ENCODE measurements around the gene GINS1. TPM values are rescaled to one million over a fixed set of nuclear protein-coding genes. Genes with fewer than 3 reads are reported as not detected.

Gene GINS1
- total and polyA plus RNA-seq, 4 donors = 0.17 to 11.4 (median 0.48) TPM

DNA sequence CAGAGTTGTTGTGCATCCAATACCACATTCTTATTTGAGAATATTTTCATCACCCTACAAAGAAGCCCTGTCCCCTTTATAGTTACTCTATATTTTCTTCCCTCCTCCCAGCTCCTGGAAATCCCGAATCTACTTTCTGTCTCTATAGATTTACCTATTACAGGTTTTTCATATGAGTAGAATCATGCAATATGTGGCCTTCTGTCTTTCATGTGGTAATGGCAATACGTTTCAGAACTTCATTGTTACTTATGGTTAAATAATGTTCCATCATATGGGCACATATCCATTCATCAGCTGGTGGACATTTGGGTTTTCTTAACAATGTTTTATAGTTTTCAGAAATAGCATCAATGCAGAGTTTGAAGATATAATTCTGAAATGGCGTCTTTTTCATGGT lies 17.1 kb downstream of the GINS1 start:
- H3K4me3 ChIP-seq (ENCODE audit: low read depth in 1 of 3, low read length in 3 of 3) = no peak overlapping the region
- no peaks in the 10 kb centered on the region for H3K36me3 ChIP-seq (ENCODE audit: control insufficient read depth in 4 of 4, insufficient read depth in 3 of 4, low read depth in 1 of 4, low read length in 3 of 4)
- no peaks in the 10 kb centered on the region for H3K9me3 ChIP-seq (ENCODE audit: control insufficient read depth in 4 of 4, low read length in 3 of 4)
- WGBS = 96% methylated on average over 3 of the region's 3 CpGs
- no peaks in the 10 kb centered on the region for H3K4me1 ChIP-seq (ENCODE audit: control insufficient read depth in 4 of 4, insufficient read depth in 4 of 4, low read length in 3 of 4)
- H3K9ac ChIP-seq (ENCODE audit: low read depth in 1 of 2, low read length in 2 of 2) = no peak overlapping the region
- no peaks in the 10 kb centered on the region for H3K27me3 ChIP-seq (ENCODE audit: control insufficient read depth in 4 of 4, insufficient read depth in 4 of 4, low read length in 3 of 4)
- no peak overlapping the region for H3K27ac ChIP-seq (ENCODE audit: low read depth in 1 of 2, low read length in 2 of 2)
- no peak for TF ChIP-seq JUND (IDR thresholded peaks at IDR 0.05)
- no peak for DNase-seq (ENCODE audit: low spot score)

DNA sequence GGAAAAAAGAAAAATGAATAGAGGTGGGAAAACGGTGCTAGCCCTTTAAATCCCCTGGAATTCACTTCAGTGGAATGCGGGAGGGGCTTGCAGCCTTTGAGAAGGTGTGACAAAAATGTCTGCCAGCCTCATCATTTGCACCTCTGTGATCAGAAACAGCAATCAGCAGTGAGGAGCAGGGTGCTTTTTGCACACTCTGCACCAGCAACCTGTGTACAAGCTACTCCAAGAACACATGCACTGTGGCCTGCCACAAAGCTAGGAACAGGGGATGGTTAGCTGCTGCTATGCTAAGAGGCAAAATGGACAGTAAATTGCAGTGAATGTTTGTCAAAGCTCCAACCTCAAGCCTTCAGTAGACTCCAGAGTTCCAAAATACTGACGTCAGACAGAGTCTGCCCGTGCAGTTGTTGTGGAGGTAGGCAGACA lies 29.7 kb downstream of the GINS1 start:
- Histone ChIP-seq H3K36me3 (ENCODE audit: control insufficient read depth in 4 of 4, insufficient read depth in 3 of 4, low read depth in 1 of 4, low read length in 3 of 4) (no peaks in the 10 kb centered on the region), H3K9me3 (ENCODE audit: control insufficient read depth in 4 of 4, low read length in 3 of 4) (no peaks in the 10 kb centered on the region), H3K27ac (ENCODE audit: low read depth in 1 of 2, low read length in 2 of 2) (no peak overlapping the region), H3K27me3 (ENCODE audit: control insufficient read depth in 4 of 4, insufficient read depth in 4 of 4, low read length in 3 of 4) (no peaks in the 10 kb centered on the region), H3K4me3 (ENCODE audit: low read depth in 1 of 3, low read length in 3 of 3) (no peak overlapping the region), H3K4me1 (ENCODE audit: control insufficient read depth in 4 of 4, insufficient read depth in 4 of 4, low read length in 3 of 4) (no peaks in the 10 kb centered on the region), H3K9ac (ENCODE audit: low read depth in 1 of 2, low read length in 2 of 2) (no peak overlapping the region)
- WGBS = 76% methylated on average over 4 of the region's 4 CpGs
- TF ChIP-seq, protein P1, sequence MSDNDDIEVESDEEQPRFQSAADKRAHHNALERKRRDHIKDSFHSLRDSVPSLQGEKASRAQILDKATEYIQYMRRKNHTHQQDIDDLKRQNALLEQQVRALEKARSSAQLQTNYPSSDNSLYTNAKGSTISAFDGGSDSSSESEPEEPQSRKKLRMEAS (IDR thresholded peaks at IDR 0.05) = no peak
- TF ChIP-seq JUND (IDR thresholded peaks at IDR 0.05) (no peak), TAF1 (conservative IDR thresholded peaks at IDR 0.05) (no peak)
- DNase-seq (ENCODE audit: low spot score) = no peak

DNA sequence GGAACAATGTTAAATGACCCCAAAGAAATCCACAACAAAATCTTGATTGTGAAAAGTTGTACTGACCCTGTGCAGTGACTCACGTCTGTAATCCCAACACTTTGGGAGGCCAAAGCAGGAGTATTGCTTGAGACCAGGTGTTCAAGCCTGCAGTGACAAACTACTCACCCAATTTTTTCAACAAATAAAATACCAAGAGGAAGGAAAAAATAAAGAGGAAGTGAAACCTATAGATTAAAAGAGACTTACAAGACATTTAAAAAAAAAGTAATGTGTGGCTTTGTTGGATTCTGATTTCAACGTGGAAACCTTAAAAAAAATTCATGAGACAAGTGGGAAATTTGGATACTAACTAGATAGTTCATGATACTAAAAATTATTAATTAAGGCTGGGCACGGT lies 31.9 kb downstream of the GINS1 start:
- Histone ChIP-seq H3K4me3 (ENCODE audit: low read depth in 1 of 3, low read length in 3 of 3) (no peak overlapping the region), H3K27me3 (ENCODE audit: control insufficient read depth in 4 of 4, insufficient read depth in 4 of 4, low read length in 3 of 4) (no peaks in the 10 kb centered on the region), H3K9ac (ENCODE audit: low read depth in 1 of 2, low read length in 2 of 2) (no peak overlapping the region), H3K9me3 (ENCODE audit: control insufficient read depth in 4 of 4, low read length in 3 of 4) (no peaks in the 10 kb centered on the region), H3K4me1 (ENCODE audit: control insufficient read depth in 4 of 4, insufficient read depth in 4 of 4, low read length in 3 of 4) (no peaks in the 10 kb centered on the region), H3K36me3 (ENCODE audit: control insufficient read depth in 4 of 4, insufficient read depth in 3 of 4, low read depth in 1 of 4, low read length in 3 of 4) (no peaks in the 10 kb centered on the region), H3K27ac (ENCODE audit: low read depth in 1 of 2, low read length in 2 of 2) (no peak overlapping the region)
- TF ChIP-seq EGR1 (IDR thresholded peaks at IDR 0.05; ENCODE audit: low read depth in 2 of 2) (no peak), NR2F2 (IDR thresholded peaks at IDR 0.05) (no peak), FOXA1 (IDR thresholded peaks at IDR 0.05) (no peak), SP1 (IDR thresholded peaks at IDR 0.05) (no peak), GABPA (IDR thresholded peaks at IDR 0.05 in 1 of 2, conservative IDR thresholded peaks at IDR 0.05 in 1 of 2) (no peak)
- TF ChIP-seq, protein P2, sequence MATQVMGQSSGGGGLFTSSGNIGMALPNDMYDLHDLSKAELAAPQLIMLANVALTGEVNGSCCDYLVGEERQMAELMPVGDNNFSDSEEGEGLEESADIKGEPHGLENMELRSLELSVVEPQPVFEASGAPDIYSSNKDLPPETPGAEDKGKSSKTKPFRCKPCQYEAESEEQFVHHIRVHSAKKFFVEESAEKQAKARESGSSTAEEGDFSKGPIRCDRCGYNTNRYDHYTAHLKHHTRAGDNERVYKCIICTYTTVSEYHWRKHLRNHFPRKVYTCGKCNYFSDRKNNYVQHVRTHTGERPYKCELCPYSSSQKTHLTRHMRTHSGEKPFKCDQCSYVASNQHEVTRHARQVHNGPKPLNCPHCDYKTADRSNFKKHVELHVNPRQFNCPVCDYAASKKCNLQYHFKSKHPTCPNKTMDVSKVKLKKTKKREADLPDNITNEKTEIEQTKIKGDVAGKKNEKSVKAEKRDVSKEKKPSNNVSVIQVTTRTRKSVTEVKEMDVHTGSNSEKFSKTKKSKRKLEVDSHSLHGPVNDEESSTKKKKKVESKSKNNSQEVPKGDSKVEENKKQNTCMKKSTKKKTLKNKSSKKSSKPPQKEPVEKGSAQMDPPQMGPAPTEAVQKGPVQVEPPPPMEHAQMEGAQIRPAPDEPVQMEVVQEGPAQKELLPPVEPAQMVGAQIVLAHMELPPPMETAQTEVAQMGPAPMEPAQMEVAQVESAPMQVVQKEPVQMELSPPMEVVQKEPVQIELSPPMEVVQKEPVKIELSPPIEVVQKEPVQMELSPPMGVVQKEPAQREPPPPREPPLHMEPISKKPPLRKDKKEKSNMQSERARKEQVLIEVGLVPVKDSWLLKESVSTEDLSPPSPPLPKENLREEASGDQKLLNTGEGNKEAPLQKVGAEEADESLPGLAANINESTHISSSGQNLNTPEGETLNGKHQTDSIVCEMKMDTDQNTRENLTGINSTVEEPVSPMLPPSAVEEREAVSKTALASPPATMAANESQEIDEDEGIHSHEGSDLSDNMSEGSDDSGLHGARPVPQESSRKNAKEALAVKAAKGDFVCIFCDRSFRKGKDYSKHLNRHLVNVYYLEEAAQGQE (IDR thresholded peaks at IDR 0.05) = no peak
- 83% methylated on average over 3 of the region's 3 CpGs for WGBS
- DNase-seq (ENCODE audit: low spot score) = no peak

DNA sequence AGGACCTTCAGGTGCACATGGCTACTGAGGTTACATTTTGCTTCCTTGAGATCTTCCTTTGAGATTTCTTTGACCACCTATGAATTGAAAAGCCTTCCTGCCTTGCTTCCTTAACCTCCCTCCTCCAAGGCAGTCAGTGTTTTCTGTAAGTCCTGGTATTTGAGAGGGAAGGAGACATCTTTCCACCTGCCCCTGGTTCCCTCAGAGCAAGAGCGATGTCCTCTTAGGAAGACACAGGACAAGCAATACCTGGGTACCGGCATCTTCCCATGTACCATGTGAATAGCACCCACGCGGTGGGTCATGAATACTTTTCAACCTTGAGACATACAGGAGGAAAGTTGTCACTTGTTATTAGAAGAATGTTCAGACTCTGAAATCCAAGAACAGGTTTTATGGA lies 37.1 kb downstream of the GINS1 start:
- Histone ChIP-seq H3K36me3 (ENCODE audit: control insufficient read depth in 4 of 4, insufficient read depth in 3 of 4, low read depth in 1 of 4, low read length in 3 of 4) (no peaks in the 10 kb centered on the region), H3K9me3 (ENCODE audit: control insufficient read depth in 4 of 4, low read length in 3 of 4) (no peaks in the 10 kb centered on the region), H3K9ac (ENCODE audit: low read depth in 1 of 2, low read length in 2 of 2) (no peak overlapping the region), H3K4me1 (ENCODE audit: control insufficient read depth in 4 of 4, insufficient read depth in 4 of 4, low read length in 3 of 4) (no peaks in the 10 kb centered on the region), H3K27me3 (ENCODE audit: control insufficient read depth in 4 of 4, insufficient read depth in 4 of 4, low read length in 3 of 4) (no peaks in the 10 kb centered on the region), H3K4me3 (ENCODE audit: low read depth in 1 of 3, low read length in 3 of 3) (no peak overlapping the region), H3K27ac (ENCODE audit: low read depth in 1 of 2, low read length in 2 of 2) (no peak overlapping the region)
- no peak for DNase-seq (ENCODE audit: low spot score)
- over 99% methylated on average over 4 of the region's 4 CpGs for WGBS
- TF ChIP-seq, protein P3, sequence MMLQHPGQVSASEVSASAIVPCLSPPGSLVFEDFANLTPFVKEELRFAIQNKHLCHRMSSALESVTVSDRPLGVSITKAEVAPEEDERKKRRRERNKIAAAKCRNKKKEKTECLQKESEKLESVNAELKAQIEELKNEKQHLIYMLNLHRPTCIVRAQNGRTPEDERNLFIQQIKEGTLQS (IDR thresholded peaks at IDR 0.05) = no peak
- TF ChIP-seq EGR1 (IDR thresholded peaks at IDR 0.05; ENCODE audit: low read depth in 2 of 2) = no peak
- TF ChIP-seq FOXA1 (IDR thresholded peaks at IDR 0.05) = no peak
- no peak for TF ChIP-seq NR2F2 (IDR thresholded peaks at IDR 0.05)
- TF ChIP-seq RAD21 (IDR thresholded peaks at IDR 0.05) = no peak
- no peak for TF ChIP-seq RXRA (IDR thresholded peaks at IDR 0.05)
- TF ChIP-seq YY1 (IDR thresholded peaks at IDR 0.05) = no peak
- TF ChIP-seq GABPA (IDR thresholded peaks at IDR 0.05 in 1 of 2, conservative IDR thresholded peaks at IDR 0.05 in 1 of 2) = no peak
- TF ChIP-seq, protein P2 (IDR thresholded peaks at IDR 0.05) = no peak
- no peak for TF ChIP-seq HNF4G (IDR thresholded peaks at IDR 0.05)
- no peak for TF ChIP-seq HNF4A (conservative IDR thresholded peaks at IDR 0.05)
